ENCODE results near the gene MRE11.
"Not testable (repeated sequence)": the region's sequence is repeated elsewhere in the genome, so short reads cannot be mapped to it uniquely, and the experiment has no call there.

The MRE11 gene

GRCh38 chr11:94507485-94507884 is 13.8 kb upstream of the MRE11 start:
- no peak overlapping the region for H3K4me3 ChIP-seq (ENCODE audit: low read depth, low read length)
- no peak for DNase-seq (ENCODE audit: low read depth, low spot score)
- in situ Hi-C loops (cut with HindIII; ENCODE audit: low sequenced_read_pairs), result no loop called here
- TF ChIP-seq CTCF (IDR thresholded peaks at IDR 0.05; ENCODE audit: low read depth, low read length), result no peak

- in situ Hi-C loops (cut with HindIII; ENCODE audit: low sequenced_read_pairs); H3K4me3 ChIP-seq (ENCODE audit: low read depth, low read length); DNase-seq (ENCODE audit: low read depth, low spot score): not testable (repeated sequence)
Observed at GRCh38 chr11:94506513-94506912, 12.9 kb upstream of the MRE11 start.

GRCh38 chr11:94504689-94505293 is 11.1 kb upstream of the MRE11 start:
- in situ Hi-C loops (cut with HindIII; ENCODE audit: low sequenced_read_pairs), result no loop called here

GRCh38 chr11:94501522-94501921 is 7.9 kb upstream of the MRE11 start:
- in situ Hi-C loops (cut with HindIII; ENCODE audit: low sequenced_read_pairs), result no loop called here
- TF ChIP-seq CTCF (IDR thresholded peaks at IDR 0.05; ENCODE audit: low read depth, low read length), result no peak
- DNase-seq (ENCODE audit: low read depth, low spot score), result no peak
- no peak overlapping the region for H3K4me3 ChIP-seq (ENCODE audit: low read depth, low read length)

More at GRCh38 chr11:94504689-94505293, 11.1 kb upstream of the MRE11 start:
- peak; percentile 57 for TF ChIP-seq CTCF (IDR thresholded peaks at IDR 0.05; ENCODE audit: low read depth, low read length)
- DNase-seq (ENCODE audit: low read depth, low spot score), result peak; percentile 67
- H3K4me3 ChIP-seq (ENCODE audit: low read depth, low read length), result no peak overlapping the region

GRCh38 chr11:94500181-94500580 is 6.5 kb upstream of the MRE11 start:
- TF ChIP-seq CTCF (IDR thresholded peaks at IDR 0.05; ENCODE audit: low read depth, low read length), result no peak
- in situ Hi-C loops (cut with HindIII; ENCODE audit: low sequenced_read_pairs), result no loop called here
- no peak overlapping the region for H3K4me3 ChIP-seq (ENCODE audit: low read depth, low read length)
- DNase-seq (ENCODE audit: low read depth, low spot score), result no peak

GRCh38 chr11:94494126-94494680 is 559 bp upstream of the MRE11 start:
- in situ Hi-C loops (cut with HindIII; ENCODE audit: low sequenced_read_pairs), result no loop called here
- TF ChIP-seq CTCF (IDR thresholded peaks at IDR 0.05; ENCODE audit: low read depth, low read length), result no peak
- H3K4me3 ChIP-seq (ENCODE audit: low read depth, low read length), result peak overlapping the region; percentile 96
- no peak for DNase-seq (ENCODE audit: low read depth, low spot score)

GRCh38 chr11:94486068-94486467 is 7.6 kb downstream of the MRE11 start:
- H3K4me3 ChIP-seq (ENCODE audit: low read depth, low read length), result no peak overlapping the region
- no peak for TF ChIP-seq CTCF (IDR thresholded peaks at IDR 0.05; ENCODE audit: low read depth, low read length)
- DNase-seq (ENCODE audit: low read depth, low spot score), result no peak
- in situ Hi-C loops (cut with HindIII; ENCODE audit: low sequenced_read_pairs), result no loop called here

Measured in astrocyte of the spinal cord (primary cell).